ENCODE data around the gene GPR27.

The GPR27 gene

DNA sequence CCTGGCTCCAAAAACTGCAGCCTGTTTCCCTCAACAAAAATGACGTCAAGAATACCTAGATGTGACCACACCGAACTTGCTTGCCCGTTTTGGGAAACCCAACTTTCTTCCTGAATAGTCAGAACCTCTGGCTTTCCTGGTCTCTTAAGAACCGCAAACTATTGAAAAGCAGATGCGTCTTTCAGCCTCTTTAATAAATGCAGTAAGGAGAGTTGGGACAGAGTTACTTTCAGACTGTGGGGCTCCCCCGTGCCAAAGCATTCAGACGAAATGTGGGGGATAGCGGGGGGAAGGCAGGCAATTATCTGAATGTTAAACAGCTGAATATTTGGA is 32.5 kb downstream of the GPR27 start:
- DNase-seq (ENCODE audit: low spot score), result no peak

DNA sequence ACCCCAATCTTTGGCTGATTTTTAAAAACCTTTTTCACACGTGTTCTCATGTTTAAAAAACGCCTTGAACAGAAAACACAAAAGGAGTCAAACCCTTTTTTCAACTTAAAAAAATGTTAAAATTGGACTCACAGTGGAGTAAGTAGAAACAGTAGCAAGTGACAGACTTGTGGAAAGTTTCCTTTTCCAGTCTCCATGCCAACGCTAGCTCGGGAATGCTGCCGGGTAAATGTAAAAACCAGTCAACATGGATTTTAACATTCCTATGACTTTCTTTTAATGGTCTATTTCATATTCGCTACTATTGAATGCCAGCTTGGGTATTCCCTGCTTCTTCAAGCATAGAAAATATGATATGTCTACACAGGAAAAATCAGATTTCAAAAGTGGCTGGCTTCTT is 32.9 kb downstream of the GPR27 start:
- no peak for DNase-seq (ENCODE audit: low spot score)

DNA sequence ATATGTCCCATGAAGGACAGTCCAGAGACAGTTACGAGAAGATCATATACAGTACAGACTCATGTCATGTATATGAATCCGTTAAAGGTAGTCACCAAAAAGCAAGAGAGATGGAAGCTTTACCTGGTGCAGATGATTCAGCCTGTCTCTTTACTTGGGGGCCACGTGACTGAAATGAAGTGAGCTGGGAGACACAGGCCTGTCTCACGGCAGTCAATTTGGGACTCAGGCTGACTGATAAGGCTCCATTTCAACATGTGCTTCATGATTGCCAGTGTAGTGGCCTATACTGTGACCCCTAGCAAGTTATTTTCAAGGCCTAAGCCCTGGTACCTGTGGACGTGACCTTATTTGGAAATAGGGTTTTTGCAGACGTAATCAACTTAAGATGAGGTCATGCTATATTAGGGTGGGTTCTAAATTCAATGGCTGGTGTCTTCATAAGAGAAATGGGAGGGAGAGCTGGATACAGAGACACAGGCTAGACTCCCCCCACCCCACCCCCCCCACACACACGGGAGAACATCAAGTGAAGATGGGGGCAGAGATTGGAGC is 34.3 kb downstream of the GPR27 start:
- DNase-seq (ENCODE audit: low spot score), result no peak

DNA sequence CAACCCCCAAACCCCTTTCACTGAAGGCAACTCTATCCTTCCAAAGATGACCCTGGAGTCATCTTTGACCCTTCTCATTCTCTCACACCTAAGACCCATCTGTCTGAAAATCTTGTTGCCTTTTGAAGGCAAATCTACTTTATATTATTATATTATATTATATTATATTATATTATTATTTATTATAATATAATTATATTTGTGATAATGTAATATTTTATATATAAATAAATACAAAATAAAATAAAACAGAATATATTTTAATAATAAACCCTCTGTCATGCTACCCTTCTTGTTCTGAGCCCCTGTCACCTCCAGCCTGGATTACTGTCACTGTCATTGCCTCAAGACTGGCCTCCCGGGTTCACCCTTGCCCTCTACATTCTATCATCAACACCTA is 36.3 kb downstream of the GPR27 start:
- no peak for DNase-seq (ENCODE audit: low spot score)

DNA sequence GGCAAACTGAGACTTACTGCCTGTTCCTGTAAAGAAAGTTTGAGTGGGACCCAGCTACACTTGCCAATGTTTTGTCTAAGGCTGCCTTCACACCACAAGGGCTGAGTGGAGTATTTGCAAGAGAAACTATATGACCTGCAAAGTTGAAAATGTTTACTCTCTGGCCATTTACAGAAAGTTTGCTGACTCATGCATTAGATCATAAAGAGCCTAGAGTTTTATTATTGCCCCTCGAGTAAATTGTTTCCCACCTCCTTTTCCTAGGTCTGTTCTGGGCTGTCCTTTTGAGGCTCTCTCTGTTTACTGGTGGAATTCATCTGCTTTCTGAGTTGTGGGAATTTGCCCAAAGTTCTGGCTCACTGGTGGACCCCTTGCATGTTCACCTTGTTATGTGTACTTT is 38.0 kb downstream of the GPR27 start:
- DNase-seq (ENCODE audit: low spot score), result no peak

DNA sequence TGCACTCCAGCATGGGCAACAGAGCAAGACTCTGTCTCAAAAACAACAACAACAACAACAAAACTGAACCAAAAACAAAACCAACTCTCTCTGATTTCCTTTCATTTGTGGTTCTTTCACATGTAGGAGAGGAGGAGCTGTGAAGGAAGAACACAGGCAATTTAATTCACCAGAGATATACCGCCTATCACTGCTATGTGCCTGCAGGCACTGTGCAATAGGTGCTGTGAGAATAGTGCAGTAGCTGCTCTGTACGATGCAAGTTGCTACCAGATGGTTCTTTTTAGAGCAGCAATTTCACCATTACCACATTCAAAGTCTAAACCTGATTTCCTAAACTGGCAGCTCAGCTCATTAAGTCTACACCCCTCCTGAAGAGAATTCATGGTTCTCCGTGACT is 42.6 kb downstream of the GPR27 start:
- no peak for DNase-seq (ENCODE audit: low spot score)

DNA sequence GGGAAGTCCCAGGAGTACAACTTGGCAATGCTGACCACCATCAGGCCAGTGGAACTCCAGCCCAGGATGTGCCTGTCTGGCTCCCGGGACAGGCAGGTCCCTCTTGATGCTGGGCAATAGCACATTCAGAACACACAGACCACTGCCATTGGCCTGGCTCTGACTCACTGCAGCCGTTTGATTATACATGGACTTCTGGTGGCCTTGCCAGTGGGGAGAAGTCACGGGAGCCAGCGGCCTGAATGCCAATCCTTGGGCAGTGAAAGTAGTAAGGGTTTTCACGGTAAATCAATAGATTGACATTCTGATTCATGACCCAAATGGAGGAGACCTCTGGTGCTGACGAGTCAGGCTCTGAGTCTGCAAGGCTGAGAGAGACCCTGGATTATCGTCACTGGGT is 43.8 kb downstream of the GPR27 start:
- DNase-seq (ENCODE audit: low spot score), result no peak

DNA sequence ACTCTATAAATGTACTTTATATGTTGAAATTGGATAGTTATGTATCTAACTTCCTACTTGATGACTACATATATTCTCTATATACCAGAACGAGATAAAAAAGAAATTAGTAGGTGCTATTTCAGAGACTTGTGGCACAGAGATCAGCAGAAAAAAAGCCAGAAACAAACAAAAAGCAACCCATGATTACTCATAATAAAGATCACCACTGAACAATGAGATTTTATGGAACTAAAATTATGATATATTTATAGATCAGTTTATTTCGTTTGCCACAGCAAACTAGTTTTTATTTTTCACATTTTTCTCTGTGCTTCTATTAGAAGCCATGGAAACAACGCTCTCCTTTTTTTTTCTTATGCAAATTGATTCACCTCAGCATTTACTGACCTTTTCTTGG is 46.4 kb downstream of the GPR27 start:
- no peak for DNase-seq (ENCODE audit: low spot score)

DNA sequence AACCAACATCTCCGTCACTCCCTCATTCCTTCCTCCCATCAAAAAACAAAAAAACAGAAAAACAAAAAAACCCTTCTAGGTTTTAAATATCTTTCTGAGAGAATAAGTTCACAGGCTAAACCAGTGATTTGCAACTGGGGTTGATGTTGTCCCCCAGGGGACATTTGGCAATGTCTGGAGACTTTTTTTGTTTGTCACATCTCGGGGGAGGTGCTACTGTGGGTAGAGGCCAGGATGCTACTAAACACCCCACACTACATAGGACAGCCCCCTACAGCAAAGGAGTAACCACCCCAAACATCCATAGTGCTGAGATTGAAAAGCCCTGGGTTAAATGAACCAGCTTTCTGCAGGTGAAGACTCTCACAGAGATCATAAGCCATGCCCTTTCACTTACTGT is 48.3 kb downstream of the GPR27 start:
- no peak for DNase-seq (ENCODE audit: low spot score)

DNA sequence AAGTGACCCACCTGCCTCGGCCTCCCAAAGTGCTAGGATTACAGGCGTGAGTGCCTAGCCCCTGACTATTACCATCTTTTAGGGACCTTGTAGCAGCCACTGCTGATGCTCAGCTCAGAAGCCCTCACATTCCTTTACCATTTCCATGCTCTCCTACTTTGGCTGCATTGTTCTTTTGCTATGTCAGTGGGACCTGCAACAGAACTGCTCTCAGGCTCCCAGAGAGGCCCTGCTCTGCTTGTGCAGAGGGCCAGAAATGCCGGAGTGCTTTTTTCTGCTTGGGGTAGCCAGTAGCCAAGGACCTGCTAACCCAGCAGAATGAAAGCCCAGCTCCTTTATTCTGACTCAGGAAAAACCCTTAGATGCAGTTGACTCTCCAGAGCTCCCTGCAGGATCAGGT is 49.6 kb downstream of the GPR27 start:
- no peak for DNase-seq (ENCODE audit: low spot score)

DNA sequence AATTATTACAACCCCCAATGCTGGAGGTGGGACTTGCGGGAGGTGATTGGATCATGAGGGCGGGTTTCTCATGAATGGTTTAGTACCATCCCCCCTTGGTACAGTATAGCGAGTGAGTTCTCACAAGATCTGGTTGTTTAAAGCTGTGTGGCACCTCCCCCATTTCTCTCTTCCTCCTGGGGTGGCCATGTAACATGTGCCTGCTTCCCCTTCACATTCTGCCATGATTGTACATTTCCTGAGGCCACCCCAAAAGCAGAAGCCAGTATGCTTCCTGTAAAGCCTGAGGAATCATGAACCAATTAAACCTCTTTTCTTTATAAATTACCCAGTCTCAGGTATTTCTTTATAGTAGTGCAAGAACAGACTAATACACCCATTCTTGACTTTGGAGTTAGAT is 51.5 kb downstream of the GPR27 start:
- no peak for DNase-seq (ENCODE audit: low spot score)

DNA sequence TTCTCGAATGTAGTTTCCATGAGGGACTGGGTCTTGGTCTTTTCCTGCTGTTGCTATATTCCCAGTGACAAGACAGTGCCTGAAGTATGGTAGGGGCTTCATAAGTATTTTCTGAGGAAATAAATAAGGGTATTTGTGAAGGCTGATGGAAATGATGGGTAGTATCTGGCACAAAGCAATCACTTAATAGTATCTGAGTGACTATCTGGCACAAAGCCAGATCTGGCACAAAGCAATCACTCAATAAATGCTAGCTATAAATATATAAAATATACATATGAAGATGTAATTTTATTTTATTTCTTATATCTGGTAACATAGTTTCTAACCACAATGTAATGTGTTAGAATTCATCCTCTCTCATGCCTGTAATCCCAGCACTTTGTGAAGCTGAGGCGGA is 52.0 kb downstream of the GPR27 start:
- no peak for DNase-seq (ENCODE audit: low spot score)
